AG20443 (cell line): ENCODE measurements around the gene RAI14.

Experiments
- DNase-seq: peaks from one replicate; pipeline ENCODE4 v3.0.0; 2012; ENCODE audit warnings: low spot score, mixed read lengths

The RAI14 gene

DNA sequence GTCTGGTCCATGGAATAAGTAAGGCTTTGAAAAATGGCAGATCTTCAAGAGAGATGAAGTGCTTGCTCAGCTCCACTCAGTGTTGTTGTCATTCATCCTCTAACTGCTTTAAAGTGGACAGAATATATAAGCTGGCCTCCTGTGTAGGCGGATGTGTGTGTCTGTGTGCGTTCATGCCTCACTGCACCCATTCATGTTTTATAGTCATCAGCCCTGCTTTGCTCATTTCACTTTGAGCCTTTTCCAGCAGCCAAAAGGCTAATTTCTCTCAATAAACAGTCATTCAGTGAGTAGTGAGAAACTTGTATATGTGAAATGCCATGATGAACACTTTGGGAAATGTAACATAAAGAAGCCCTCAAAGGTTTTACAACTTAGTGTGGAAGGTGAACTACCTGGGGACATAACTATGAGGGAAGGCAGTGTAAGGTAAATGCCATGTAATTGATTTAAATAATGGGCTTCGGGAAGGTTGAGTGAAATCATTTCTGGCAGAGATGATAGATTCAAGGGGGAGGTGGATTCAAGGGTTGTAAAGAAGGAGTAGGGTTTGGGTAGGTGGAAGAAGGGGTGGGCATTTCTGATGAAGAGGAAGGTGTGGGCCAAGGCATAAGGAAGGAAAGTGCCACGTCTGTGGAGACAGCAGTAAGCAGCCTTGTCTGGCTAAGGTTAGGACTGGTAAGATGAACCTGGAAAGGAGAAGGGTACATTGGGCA, 198.5 kb downstream of the RAI14 start:
- DNase-seq = no peak

DNA sequence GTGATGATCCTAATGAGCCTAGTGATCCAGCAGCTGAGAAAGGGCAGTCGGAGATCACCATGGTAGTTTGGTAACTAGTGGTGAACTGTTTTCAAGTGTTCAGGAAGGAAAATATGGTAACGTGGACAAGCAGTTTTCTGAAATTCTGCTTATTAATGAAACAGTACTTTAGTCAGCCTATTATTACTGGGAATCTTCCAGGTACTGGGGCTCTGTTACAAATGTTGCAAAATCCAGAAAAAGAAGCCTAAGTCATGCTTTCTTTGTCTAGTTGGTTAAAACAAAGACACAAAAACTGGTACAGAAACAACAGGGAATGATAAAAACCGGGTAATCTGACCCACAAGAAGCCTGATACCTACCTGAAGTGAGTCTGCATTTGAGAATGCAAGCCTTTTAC, 201.0 kb downstream of the RAI14 start:
- no peak for DNase-seq

- no peak for DNase-seq
Observed at GRCh38 chr5:34857894-34858293, 201.8 kb downstream of the RAI14 start.

DNA sequence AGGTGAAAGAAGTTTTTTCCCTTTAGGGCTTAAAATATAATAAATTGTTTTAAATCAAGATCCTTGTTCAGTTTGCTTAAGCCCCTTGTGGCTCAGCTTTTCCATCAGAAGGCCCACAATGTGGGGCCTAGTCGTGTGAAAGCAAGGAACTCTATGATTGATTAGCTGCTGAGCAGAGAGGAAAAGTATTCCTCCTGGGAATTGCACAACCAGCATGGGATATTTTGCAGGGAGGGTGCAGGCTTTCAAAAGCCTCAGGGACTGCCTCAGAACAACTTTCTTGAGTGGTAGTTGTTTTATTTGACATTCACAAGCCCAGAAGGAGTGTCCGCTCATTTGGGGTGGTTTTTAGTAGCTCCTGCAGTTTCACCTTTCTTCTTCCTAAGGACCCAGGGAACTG, 202.7 kb downstream of the RAI14 start:
- no peak for DNase-seq

GRCh38 chr5:34859253-34859652, 203.1 kb downstream of the RAI14 start:
- no peak for DNase-seq

DNA sequence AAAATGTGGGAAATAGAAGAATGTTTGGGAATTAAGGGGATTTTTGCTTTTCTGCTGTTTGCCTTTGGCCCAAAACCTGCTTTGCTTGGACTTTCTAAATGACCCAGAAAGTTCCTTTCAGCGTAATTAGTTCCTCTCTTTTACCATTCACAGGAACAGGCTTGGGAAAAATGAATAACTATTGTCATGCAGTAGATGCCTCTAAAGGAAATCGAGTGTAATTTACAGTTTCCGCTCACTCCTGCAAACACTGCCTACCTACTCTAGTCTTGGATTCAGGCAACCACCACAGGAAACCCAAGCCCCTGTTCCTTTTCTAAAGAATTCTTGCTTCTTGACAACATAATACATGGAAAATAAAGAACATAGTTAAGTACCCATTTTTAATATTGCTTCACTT, 207.8 kb downstream of the RAI14 start:
- no peak for DNase-seq

DNA sequence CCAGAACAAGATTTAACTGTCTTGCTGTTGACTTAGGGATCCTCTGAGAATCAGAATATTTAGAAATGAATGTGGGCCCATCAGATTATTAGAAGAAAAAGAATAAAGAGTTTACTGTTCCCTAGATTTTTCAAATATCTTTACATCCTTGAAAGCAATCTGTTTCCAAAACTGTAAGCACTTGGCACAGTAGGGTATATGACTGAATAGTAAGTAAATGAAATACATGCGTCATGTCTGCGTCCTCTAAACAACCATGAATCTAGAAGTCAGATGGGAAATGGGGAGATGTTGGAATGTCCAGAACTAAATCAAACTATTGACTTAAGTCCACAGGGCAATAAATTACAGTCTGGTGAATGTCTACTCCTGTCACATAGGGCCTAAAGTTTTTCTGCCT, 209.0 kb downstream of the RAI14 start:
- DNase-seq = no peak

DNA sequence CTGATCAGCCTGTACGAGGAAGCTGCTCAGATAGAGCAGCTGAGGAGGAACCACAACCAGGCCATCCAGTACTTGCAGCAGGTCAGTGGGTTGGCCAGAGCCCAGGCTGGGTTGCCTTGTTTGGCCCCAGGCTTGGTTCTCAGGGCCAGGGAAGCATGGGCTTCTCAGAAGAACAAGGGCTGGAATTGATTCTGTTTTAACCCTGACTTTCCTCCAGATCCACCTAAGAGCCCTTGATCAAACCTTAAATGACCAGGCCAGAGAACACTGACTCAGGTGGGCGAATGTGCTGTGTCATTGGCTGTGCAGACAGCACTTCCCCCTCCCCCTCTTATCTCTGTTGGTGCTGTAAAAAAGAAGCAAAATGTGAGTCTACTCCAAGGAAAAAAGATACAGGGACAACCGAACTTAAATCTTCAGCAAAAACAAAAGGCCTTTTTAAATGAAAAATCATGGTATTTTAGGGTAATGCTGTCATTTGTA, 210.9 kb downstream of the RAI14 start:
- DNase-seq = no peak

- no peak for DNase-seq
Observed at GRCh38 chr5:34867660-34868059, 211.5 kb downstream of the RAI14 start.

GRCh38 chr5:34868791-34869190, 212.7 kb downstream of the RAI14 start:
- DNase-seq = no peak

DNA sequence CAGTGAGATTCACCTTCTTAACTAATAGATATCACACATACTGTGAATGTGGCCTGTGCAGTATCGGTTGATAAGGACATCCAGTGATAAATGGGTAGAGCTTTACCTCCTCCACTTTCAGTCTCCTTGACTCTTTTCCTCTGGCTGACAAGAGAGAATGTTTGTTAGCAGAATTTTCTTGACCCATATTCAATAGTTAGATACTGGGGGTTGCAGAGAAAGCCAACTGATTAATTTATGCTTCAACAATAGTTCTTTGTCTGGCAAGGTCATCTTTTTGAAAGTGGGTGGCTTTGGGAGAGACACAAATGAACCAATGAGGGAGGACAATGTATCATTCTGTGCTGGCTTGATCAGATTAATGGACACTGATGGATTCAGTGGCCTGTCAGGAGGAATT, 213.1 kb downstream of the RAI14 start:
- DNase-seq = no peak

DNA sequence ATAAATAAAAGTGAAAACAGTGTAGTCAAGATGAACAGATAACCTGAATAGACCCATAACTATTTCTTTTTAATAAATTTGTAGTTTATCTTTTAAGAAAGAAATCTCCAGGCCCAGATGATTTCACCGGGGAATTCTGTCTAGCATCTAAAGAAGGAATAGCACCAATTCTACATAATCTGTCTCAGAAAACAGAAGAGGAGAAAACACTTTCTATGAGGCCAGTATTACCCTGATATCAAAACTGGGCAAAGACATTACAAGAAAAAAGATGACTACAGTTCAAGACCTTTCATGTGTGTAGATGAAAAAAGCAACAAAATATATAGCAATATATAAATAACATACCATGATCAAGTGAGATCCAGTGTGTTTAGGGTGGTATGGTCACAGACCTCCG, 214.3 kb downstream of the RAI14 start:
- DNase-seq = no peak

DNA sequence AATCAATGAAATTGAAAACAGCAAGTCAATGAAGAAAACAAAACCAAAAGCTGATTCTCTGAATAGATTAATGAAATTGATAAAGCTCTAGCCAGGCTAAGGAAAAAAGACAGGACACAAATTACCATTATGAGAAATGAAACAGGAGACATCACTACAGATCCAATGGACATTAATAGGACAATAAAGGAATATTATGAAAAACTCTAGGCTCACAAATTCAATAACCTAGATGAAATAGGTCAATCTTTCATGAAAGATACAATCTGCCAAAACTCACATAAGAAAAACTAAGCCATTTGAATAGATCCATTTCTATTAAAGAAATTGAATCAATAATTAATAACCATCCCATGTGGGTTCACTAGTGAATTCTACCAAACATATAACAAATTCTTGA, 220.1 kb downstream of the RAI14 start:
- no peak for DNase-seq

DNA sequence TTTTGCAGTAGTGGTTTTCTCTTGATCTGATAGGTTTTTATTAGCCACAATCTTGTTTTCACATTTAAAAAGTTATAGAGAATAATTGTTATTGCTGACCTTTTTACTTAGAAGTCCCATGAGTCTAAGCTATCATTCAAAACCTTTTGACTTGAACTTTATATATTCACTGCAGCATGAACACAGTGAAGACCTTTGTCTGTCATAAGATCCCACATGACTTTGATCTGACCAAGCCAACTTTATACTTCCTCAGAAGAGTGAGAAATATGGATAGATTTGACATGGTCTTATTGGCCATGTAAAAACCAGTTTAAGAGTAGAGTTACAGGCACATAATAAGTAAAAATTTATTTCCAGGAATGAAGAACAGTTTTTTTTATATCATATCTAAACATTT, 225.1 kb downstream of the RAI14 start:
- DNase-seq = no peak
